Measurements from ENCODE around the gene SH3PXD2B.
A peak's percentile ranks its signal among the peaks of the same experiment; 100 is the strongest.
"Not testable (repeated sequence)": the region's sequence is repeated elsewhere in the genome, so short reads cannot be mapped to it uniquely, and the experiment has no call there.

Gene SH3PXD2B

DNA sequence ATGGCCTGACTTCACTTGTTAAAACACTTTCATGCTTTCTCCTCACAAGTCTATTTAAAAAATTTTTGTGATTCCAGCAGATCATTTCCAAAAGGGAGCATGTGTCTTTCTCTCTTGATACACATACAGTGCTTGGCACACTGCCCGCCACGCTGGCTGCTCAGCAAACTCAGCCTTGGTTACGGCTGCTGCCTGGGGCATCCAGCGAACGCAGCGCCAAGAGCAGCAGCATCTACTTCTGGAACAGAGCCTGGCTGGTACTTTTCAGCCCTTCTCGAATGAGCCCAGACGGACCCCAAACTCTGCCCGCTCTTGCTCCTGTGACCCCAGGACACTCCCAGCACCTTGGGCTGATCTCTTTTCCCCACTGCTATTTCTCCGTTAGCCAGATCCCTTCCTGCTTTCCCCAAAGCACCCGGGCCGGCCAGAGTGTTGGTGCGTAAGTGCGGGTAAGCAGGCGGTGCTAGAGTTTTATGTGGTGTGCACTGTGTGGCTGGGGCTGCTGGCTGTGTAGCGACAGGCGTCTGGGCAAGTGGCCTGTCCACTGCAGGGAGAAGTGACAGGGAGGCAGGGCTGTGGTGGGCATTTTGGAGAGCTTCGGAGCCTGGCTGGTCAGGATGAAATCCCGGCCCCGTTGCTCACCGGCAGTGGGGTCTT, 73.2 kb downstream of the SH3PXD2B start:
- H3K4me3 ChIP-seq (ENCODE audit: low read depth, low read length), result no peak overlapping the region
- peak; percentile 30 for DNase-seq (ENCODE audit: low read depth)

DNA sequence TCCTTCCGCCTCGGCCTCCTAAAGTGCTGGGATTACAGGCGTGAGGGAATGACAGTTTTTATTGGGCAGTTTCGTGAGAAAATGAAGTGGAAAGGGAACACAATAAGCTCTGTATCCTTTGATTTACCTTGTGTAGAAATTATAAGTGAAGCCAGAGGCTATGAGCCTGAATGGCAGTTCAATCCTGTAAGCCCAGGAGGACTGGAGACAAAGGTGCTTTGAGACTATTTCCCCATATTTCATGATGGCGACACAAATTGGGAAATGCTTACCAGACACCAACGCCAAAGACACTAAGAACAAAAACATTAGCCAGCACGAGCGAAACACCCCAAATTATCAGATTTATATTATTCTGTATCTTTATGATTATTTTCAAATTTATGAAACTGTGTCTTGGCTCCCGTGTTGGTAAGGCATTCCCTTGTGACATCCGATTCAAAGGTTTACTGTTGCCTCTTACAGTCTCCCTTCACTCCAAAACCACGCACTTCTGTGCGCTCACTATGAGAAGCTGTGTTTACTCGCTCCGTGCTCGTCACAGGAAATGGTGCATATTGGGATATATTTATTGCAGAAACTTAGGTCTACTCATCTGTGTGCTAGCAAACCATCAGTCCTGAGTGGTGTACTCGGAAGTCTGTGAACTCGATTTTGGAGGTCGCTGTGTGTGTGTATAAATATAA, 73.9 kb downstream of the SH3PXD2B start:
- peak; percentile 41 for DNase-seq (ENCODE audit: low read depth)
- no peak overlapping the region for H3K4me3 ChIP-seq (ENCODE audit: low read depth, low read length)

DNA sequence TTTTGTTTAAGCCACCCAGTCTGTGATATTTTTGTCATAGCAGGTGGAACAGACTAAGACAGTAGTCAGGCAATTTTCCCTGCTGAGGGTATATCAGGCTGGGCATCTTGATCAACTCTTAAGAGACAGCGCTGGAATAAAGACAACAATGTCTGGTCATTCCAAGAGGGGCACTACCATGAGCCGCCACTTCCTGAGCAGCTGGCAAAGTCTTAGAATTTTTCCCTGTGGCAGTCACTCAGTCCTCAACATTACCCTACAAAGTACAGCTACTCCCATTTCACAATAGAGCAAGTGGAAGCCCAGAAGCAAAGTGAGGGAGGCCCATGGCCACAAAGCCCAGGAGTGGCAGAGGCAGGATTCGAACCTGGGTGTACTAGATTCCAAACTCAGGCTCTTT, 74.8 kb downstream of the SH3PXD2B start:
- H3K4me3 ChIP-seq (ENCODE audit: low read depth, low read length), result no peak overlapping the region
- DNase-seq (ENCODE audit: low read depth), result no peak

DNA sequence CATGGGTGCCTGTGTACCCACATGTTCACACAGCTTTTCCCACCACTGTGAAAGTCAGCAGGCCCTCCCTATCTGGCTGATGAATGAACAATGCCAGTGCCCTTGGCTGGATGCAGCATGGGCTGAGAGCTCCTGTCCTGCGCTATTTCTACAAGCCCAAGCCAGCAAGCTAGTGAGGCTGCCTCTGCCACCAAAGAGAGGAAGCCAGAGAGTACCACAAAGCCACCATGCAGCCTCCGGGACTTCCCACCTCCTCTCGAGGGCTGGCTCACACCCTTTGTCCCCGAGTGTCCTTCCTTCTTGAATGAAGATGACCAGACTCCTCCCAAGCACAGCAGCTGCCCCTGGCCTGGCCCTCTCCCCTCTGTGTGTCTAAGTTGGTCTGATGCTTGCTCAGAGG, 76.5 kb downstream of the SH3PXD2B start:
- DNase-seq (ENCODE audit: low read depth), result no peak
- H3K4me3 ChIP-seq (ENCODE audit: low read depth, low read length), result no peak overlapping the region

DNA sequence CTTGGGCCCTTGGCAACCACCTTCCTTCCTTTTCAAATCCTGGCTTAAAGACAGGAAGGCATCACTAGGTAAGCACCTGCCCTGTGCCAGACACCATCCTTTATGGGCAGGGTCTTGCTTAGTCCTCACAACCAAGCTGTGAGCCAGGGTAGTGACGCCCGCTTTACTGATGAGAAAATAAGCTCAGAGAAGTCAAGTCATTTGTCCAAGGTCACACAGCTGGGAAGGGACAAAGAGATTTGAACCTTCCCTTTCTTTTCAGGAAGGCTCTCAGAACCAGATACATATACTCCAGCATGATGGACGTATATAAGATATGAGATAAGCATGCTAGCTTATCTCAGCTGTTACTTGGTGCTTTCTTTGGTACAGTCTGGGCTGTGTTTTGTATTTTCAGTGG, 76.9 kb downstream of the SH3PXD2B start:
- H3K4me3 ChIP-seq (ENCODE audit: low read depth, low read length), result no peak overlapping the region
- no peak for DNase-seq (ENCODE audit: low read depth)

DNA sequence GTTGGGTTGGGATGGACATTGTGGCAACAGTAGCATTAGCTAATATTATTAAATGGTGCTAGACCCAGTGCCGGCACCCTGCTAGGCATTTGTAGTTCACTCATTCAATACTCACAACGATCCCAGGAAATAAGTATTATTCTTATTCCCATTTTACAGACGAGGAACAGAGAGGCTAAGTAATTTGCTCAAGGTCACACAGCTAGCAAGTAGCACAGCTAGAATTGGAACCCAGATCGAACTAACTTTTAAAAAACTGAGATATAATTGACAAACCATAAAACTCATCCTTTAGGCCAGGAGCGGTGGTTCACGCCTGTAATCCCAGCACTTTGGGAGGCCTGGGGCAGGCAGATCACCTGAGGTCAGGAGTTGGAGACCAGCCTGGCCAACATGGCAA, 79.5 kb downstream of the SH3PXD2B start:
- no peak overlapping the region for H3K4me3 ChIP-seq (ENCODE audit: low read depth, low read length)
- DNase-seq (ENCODE audit: low read depth), result no peak

DNA sequence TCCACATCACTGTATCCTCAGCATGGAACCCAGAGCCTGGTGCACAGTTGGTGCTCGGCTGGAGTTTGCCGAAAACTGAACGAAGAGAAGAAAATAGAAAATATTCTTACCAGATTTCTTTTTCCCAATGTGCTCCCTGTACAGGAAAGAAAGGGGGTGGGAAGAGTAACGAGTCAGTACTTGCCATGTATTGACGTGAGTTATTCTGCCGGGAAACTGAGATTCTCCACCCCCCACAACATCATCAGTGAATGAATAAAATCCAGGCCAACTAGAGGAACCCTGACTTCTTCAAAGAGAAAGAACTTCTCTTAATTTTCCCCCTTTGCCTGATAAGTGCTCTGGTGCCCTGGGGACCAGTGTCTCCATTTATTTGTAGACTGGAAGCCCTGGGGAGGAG, 80.6 kb downstream of the SH3PXD2B start:
- H3K4me3 ChIP-seq (ENCODE audit: low read depth, low read length), result no peak overlapping the region
- DNase-seq (ENCODE audit: low read depth), result no peak

DNA sequence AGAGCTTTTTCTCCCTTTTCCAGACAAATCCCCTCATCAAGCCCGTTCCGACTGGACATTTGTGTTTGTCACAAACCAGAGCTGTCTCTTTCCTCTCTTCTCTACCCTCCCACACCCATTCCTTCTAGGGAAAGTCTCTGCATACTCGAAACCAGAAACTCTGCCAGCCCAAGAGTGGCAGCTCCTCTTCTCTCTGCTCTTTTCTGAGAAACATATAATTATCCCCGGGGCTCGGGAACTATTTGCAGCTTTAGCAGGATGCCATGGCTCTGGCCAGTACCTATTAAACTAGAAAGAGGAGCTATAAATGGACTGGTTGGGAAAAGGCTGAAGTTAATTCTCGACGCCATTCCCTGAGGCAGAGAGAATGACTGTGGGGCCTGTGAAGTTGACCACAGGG, 82.6 kb downstream of the SH3PXD2B start:
- DNase-seq (ENCODE audit: low read depth), result no peak
- no peak overlapping the region for H3K4me3 ChIP-seq (ENCODE audit: low read depth, low read length)

DNA sequence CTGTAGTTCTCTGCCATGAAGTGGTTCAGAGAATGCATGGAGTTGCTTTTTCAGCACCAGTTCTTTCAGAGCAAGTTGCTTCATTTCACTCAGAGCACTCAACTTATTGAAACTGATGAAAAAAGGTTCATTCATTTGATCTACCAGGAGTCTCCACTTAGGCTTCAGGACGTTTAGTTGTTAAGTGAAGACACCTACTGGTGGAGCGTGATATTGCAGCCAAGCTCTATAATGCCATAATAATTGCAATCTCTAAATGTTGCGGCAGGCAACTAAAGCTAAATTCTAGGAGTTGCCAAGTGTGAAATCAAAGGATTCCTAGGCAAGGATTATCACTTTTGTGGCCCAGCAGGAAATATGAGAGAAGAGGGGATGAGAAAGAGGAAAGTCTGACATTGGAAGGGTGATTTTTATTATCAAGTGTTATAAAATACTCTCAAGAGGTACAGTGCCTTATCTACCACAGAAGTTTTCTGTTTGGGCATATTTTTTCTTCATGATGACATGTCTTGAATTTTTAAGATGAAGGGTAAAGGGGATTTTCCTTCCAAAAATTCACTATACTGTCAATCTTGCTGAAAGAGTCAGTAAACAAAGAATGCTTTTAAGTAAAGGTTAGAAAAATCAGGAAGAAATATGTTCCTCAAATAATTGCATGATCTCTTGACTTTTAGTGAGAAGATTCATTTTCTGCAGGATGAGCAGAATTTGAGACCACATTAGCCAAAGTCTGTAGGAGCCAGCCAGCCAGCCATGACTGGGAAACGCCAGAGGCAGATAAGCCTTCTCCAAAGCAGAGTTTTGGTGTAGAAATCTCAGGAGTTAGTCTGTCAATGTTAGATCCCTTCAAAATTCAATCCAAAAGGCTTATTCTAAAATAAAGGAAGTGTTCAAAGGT, 83.4 kb downstream of the SH3PXD2B start:
- no peak for DNase-seq (ENCODE audit: low read depth)
- H3K4me3 ChIP-seq (ENCODE audit: low read depth, low read length), result no peak overlapping the region

DNA sequence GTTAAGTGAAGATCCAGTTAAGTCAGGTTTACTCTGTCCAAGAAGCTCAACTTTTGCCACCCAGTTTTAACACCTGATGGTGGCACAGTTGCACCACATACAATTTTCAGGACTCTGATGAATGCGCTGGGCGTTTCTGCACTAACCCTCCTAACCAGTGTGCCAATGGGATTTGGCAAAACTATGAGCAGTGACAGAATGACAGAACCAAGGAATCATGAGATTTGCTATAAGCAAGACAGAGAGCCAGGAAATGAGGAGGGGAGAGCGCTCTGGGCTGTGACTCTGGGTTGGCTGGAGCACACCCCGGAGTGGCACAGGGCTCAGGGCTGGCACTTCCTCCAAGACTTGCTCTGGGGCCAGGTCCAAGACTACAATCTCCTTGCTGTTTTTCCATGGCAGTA, 84.1 kb downstream of the SH3PXD2B start:
- no peak for DNase-seq (ENCODE audit: low read depth)
- no peak overlapping the region for H3K4me3 ChIP-seq (ENCODE audit: low read depth, low read length)

DNA sequence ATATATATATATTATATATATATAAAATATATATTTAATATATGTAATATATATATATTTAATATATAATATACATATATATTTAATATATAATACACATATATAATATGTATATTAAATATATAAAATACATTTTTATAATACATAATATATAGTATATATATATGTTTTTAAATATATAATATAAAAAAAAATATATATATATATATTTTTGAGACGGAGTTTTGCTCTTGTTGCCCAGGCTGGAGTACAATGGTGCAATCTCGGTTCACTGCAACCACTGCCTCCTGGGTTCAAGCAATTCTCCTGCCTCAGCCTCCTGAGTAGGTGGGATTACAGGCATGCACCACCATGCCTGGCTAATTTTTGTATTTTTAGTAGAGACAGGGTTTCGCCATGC, 85.6 kb downstream of the SH3PXD2B start:
- not testable (repeated sequence) for H3K4me3 ChIP-seq (ENCODE audit: low read depth, low read length); DNase-seq (ENCODE audit: low read depth)

DNA sequence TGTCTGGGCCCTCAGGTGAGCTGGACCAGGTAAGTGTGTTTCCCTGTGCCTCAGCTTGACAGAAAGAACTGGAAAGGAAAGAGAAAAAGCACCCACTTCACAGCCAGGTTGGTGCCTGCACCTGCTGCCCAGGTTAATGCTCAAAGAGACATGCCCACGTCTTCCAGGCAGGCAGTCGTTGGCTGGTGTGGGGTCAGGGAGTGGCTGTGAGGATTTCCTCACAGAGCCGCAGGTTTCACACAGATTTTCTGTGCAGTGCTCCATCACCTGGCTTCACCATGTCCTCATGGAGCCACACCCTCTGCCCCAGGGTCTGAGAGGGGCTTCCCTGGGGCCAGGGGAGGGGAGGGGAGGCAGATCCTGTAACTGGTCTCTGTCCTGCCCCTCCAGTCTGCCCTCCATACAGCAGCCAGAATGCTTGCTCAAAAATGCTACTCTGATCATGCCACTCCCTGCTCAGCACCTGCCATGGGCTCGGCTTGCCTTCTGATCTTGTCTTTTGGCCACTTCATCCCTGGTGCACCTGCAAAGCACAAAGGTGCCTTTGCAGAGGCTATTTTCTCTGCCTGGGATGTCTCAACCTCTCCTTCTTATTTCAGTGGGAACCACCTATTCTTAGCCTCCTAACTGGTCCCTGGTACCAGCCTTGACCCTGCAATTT, 88.2 kb downstream of the SH3PXD2B start:
- no peak overlapping the region for H3K4me3 ChIP-seq (ENCODE audit: low read depth, low read length)
- no peak for DNase-seq (ENCODE audit: low read depth)

DNA sequence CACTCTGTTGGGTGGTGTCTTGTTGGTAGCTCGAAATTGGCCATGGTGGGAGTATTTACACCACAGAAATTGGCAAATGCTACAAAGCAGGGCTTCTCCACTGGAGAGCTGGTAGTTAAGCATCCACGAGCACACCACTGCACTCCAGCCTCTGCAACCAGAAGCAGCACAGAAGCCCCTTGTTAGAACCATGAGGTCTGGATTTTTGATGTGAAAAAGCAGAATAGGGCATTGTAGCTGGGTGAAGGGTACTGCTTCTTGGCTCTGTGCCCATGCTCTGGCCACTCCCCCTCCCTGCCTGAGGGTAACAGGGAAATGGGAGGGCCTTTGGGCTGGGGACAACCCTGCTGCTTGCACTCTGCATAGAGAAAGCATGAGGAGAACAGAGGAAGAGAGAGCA, 89.6 kb downstream of the SH3PXD2B start:
- H3K4me3 ChIP-seq (ENCODE audit: low read depth, low read length), result no peak overlapping the region
- DNase-seq (ENCODE audit: low read depth), result no peak

DNA sequence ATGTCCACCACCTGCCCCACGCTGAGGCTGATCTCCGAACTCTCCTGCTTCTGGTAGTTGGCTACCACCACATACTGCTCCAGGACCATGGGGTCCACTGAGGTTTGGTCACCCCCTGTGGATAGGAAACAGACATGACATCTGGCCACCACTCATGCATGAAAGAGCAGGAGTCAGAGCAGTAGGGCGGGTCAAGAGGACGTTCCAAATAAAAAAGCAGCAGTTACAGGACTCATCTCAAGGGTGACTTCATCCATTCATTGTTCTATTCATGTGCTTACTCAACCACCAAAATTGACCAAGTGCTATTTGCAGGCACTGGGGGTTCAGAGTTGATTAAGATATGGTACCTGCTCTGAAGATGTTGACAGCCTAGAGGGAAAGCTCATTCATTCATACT, 91.6 kb downstream of the SH3PXD2B start:
- no peak for DNase-seq (ENCODE audit: low read depth)

DNA sequence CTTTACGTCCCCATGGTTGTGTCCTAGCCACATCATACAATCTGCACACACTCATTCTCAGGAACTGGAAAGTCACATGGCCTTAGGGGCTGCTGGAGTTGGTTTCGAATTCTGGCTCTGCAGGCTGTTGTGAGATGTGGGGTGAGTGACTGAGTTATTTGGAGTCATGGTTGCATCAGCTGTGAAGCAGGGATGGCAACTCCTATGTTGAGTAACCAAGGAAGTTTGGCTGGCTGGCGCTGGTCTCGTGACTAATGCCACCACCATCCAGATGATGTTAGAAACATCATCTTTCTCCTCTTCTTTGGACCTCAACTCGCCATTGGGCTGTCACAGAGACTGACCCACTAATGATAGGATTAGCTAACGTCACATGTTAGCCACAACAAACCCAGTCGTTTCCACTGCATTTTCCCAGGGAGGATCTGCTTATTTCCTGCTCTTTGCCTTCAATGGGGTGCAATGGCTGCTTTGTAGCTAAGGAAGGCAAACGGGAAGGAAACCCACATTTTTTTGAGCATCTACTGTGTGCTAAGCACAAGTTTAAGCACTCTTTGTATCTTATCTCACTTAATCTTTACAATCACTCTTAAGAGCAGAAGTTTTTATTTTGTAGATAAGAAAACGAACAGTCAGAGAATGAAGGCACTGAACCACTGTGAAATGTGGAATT, 92.6 kb downstream of the SH3PXD2B start:
- no peak overlapping the region for H3K4me3 ChIP-seq (ENCODE audit: low read depth, low read length)
- peak; percentile 98 for DNase-seq (ENCODE audit: low read depth)

More for the DNA sequence above, 91.6 kb downstream of the SH3PXD2B start:
- H3K4me3 ChIP-seq (ENCODE audit: low read depth, low read length), result no peak overlapping the region

DNA sequence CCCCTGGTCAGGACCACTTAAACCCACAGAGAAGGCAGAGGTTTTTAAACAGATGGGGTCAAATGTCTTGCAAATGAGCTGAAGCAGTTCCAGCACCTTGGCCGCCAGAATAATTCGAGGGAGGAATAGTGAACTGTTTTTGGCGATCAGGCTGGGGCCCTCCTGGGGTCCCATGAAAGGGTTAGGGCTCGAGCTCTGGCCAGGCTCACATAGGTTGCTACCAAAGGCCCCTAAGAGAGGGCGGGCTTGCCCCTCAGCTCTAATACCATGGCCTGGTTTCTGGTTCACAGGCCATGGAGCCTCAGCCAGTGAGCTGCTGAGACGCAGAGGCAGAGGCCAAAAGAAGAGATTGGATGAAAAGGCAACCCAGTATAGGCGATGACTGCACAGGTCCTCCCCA, 96.0 kb downstream of the SH3PXD2B start:
- H3K4me3 ChIP-seq (ENCODE audit: low read depth, low read length), result no peak overlapping the region
- no peak for DNase-seq (ENCODE audit: low read depth)

DNA sequence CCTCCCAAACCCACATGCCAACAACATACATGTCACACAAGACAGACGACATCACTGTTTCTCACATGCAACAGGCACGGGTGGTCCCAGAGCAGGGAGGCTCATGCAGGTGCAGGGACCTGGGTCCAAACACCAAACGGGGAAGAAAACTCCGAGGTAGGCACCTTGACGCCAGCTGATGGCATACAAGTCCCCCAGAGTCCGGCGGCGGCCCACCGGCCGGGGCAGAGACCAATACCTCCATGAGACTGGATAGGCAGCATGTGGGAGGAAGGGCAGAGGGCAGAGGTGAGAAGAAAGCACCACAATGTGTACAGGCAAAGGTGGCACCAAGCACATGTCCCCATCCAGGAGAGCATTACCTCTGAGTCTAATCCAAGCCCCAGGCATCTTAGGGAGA, 97.8 kb downstream of the SH3PXD2B start:
- DNase-seq (ENCODE audit: low read depth), result no peak
- no peak overlapping the region for H3K4me3 ChIP-seq (ENCODE audit: low read depth, low read length)

DNA sequence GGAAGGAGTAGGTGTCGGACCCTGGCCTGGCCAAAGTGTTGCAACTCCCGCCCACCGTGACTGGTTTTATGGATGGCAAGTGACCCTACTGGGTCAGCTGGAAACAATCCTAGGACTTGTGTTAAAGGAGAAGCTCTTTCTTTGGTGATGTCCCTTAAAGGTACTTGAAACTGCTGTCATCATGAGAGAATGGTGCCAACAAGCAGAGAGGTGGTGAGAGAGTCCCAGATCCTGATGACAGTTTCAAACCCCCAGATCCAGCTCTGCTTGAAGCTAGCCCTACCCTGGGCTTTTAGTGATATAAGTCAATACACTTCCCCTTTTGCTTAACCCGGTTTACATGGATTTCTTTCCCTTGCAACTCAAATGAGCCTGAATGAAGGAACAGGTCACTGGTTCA, 98.3 kb downstream of the SH3PXD2B start:
- no peak for DNase-seq (ENCODE audit: low read depth)
- no peak overlapping the region for H3K4me3 ChIP-seq (ENCODE audit: low read depth, low read length)

DNA sequence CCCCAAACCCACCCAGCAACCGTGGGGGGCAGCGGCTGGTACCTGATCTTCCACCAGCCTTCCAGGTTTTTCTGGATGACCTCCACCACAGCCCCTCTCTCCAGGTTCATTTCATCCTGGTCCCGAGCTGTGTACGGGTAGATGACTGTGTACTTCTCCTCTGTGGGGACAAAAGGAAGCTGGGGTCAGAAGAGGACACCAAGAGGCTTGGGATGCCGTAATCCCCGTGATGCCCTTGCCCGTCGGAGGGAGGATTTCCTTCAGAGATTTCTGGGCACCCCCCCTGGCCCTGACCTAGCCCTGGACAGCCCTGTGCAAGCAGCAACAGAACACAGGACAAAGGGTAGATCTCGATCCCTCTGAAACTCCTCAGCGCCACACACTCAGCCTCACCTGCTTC, 100.5 kb downstream of the SH3PXD2B start:
- H3K4me3 ChIP-seq (ENCODE audit: low read depth, low read length), result no peak overlapping the region
- no peak for DNase-seq (ENCODE audit: low read depth)
